GM10847 (cell line): ENCODE measurements around the gene MEIOB.

ENCODE experiments used
- POLR2A ChIP-seq: IDR thresholded peaks from 2 replicates; pipeline ENCODE4 v1.6.1; 2011; ENCODE audit not compliant: insufficient read length; ENCODE audit errors: extremely low read depth

The MEIOB gene

GRCh38 chr16:1863681-1864460 lies 8.1 kb downstream of the MEIOB start:
- no peak for TF ChIP-seq POLR2A

DNA sequence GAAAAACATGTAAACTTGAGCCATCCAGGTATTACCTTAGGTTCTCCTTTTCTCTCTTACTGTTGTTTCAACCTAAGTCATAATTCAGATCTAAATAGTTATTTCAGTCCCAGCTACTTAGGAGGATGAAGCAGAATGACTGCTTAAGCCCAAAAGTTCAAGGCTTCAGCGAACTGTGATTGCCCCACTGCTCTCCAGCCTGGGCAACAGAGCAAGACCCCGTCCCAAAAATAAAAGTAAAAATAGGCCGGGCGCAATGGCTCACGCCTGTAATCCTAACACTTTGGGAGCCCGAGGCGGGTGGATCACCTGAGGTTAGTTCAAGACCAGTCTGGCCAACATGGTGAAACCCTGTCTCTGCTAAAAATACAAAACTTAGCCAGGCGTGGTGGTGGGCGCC lies 9.6 kb downstream of the MEIOB start:
- no peak for TF ChIP-seq POLR2A

- no peak for TF ChIP-seq POLR2A
Measured at GRCh38 chr16:1861730-1862129, 10.2 kb downstream of the MEIOB start.

DNA sequence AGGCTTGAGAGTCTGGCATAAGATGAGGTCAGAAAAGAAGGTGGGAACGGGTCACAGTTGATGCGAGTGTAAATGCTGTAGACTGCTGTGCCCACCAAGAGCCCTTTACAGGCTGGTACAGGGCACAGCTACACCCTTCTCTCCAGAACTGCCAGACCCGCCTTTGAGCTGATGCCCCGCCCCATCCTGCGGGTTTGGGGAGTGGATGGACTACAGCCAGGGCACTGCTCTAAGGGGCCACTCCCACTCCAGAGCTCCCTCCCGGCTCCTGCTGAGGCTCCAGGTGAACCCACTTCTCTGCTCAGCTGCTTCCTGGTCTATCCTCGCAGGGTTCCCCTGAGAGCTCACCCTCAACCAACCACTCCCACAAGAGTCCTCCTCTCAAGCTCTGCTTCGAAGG lies 12.3 kb downstream of the MEIOB start:
- no peak for TF ChIP-seq POLR2A

DNA sequence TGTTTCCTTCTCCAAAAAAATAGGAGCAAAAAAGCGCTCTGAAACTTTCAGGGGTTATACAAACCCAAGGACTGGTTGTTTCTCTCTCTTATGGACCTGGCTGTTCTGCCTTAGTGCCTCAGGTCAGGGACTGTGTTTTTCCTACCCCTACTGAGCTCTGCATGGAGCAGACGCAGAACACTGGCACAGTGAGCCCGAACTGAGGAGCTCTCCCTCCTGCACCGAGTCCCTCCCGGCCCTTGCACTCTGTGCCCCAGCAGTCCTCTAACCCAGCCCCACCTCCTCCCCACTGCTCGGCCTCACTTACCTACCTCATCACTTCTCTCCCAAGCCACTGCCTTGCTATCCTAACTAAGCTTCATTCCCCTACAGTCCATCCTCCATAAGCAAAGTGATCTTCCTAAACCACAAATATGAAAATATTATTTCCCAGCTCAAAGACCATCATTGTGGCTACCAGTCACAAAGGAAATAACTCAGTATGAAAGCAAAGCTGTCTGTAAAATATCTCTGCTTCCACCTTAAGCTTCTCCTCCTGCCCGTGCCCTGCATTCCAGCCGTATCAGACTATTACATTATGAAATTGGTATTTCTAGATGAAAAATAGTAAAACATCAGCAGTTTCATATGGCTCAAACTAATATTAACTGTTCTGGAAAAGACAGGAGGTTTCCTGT lies 13.6 kb downstream of the MEIOB start:
- TF ChIP-seq POLR2A: no peak

DNA sequence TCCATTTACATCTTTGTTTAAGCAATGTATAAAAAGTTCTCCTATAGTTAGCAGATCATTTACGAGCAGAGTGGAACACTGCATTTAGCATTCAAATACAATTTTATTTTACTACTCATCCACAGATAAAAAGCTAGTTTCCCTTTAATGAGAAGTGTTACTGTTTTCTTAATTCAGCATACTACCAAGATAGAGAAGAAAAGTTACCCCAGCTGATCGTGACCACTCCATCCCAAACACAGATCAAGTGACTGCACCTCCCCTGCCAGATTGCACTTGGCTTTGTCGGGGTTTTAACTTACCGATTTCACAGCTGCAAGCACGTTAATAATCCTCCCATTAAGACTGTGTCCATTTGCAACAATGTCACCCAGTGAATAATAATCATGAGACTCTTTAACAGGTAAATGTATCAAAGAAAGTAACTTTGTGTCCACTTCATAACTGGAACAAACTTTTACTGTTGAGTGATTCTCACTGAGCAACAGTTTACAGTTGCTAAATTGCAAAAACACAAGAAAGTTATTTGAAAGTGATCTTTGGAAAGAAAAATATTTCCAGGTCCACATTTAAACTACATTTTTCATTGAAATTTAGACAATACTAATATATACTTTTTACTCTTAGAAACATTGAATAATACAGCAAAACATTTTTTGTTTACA lies 14.4 kb downstream of the MEIOB start:
- no peak for TF ChIP-seq POLR2A

GRCh38 chr16:1851793-1852192 lies 20.2 kb downstream of the MEIOB start:
- no peak for TF ChIP-seq POLR2A

GRCh38 chr16:1850981-1851380 lies 21.0 kb downstream of the MEIOB start:
- no peak for TF ChIP-seq POLR2A

GRCh38 chr16:1846416-1846815 lies 25.5 kb downstream of the MEIOB start:
- no peak for TF ChIP-seq POLR2A

DNA sequence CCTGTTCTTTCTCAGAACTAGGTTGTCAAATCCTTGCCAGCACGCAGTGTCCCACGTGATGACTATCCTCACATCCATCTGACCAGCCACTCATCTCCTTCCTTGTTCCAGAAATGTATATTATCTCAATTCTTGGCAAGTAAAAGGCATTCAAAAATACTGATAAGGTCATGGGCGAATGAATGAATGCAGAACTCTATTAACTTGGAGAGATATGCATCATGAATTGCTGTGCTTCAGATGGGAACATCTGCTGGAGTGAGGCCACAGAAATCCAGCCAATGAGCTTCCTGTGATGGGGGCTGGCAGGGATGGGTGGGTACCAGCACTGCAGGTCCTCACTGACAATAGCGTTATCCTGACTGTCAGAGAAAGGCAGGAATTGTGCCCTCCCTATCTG lies 26.0 kb downstream of the MEIOB start:
- no peak for TF ChIP-seq POLR2A

DNA sequence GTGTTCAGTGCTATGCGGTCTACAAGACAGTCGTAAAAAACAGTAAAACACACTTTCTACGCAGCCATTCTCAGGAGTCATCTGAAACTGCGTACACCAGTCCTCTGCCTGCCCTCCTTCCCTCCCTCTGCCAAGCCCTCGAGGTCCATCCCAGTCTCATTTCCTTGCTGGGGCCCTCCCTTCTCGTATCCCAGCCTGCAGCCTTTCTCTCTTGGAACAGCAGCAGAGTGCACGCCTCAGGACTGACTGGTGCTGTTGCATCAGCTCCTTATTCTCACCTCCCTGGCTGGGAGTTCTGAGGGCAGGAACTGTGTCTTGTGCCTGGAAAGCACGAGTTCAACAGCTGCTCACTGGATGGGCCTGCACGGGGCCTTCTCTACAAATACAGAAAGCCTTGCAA lies 32.4 kb downstream of the MEIOB start:
- TF ChIP-seq POLR2A: no peak

DNA sequence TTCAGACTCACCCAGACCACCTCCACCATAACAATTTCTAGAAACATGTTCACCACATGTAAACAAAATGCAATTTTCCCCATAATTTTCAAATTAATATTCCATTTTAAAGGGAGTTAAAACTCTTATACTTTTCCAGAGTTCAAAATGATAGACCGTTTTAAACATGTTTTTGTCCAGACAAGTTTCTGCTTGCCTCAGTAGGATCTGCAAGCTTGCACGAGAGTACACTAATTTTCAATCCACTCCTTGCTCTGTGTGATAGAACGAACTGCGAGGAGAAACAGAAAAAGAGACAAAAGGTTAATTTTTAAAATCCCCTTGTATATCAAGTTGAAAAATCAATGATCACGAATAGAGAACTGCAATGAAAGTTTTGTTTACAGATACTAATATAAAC lies 37.9 kb downstream of the MEIOB start:
- no peak for TF ChIP-seq POLR2A

DNA sequence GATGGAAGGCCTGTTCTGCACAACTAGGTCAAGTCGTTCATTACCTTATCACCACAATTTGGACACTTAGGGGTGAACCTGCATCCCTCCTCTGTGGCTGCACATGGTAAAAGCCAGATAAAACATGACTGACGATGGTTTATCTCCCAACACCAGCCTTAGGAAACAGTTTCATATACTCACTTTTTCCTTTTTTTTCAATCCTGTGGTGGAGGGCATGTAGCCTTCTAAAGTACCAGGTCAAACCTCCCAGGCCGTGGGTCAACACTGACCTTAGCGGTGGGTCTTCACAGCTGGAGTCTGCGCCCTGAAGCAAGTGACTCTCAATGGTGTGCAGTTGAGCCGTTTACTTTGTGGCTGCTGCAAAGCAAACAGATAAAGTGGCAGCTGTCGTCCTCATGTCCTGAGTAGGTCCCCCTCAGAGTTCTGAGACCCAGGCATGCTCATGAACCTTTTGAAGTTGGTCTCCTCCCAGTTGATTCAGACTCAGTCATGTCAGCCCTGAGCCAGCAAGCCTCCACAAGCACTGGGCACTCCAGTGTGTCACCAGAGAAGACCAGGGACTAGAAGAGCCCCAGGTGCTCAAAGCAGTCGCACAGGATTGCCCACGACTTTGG lies 39.0 kb downstream of the MEIOB start:
- no peak for TF ChIP-seq POLR2A

- no peak for TF ChIP-seq POLR2A
Measured at GRCh38 chr16:1831186-1832075, 40.5 kb downstream of the MEIOB start.

DNA sequence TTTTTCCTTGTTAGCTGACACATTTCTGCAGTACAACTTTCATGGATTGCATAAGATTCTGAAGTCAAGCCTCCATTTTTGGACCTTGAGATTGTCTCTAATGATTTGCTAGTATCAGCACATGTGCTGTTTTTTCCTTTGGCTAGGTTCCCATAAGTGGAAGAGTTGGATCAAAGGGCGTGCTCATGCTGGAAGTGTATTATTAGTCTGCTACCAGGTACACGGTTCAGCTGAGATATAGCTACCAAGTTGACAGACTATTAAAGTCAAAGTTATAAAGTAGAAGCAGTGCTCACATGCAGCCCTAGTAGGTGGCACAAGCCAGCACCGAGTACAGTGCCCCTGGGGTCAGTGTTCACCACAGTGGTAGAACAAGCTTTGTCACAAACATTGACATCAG lies 41.8 kb downstream of the MEIOB start:
- TF ChIP-seq POLR2A: no peak
